ENCODE data around the gene SLC25A1.

Gene SLC25A1

DNA sequence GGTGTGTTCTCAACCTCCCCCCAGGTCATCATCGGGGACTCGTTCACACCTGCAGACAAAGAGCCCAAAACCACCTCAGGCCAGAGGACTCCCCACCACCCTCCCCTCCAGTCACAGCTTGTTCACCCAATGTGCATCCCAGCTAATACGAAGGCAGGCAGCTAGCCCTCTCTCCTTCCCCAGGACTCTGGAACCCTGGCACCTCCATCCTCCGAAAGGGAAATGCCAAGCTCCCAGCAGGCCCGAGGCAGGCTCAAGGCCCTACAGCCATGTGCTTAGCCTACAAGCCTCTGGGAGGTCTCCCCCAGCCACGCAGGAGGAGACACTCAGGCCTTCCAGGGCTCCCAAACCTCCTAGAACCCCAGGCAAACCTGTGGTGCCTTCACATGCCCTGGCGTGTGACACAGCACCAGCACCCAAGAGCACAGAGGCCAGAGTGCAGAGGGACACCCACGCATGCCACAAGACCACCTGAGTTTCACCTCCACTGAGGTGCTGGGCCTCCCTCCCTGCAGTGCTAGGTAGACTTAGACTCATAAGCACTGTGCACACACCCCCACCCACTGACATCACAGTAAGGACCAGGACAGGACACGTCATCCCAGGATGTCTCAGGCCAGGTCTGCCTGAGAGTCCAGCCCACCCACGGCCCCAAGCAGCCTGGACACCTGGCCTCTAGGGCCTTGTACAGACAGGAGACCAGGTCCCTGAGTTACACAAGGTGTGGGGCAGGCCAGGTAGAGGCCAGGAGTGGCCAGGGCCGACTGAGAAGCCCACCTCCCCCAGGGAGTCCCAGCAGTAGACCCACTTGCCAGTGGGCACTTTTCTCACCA is 40.9 kb downstream of the SLC25A1 start:
- no peak for DNase-seq (ENCODE audit: low read depth)

DNA sequence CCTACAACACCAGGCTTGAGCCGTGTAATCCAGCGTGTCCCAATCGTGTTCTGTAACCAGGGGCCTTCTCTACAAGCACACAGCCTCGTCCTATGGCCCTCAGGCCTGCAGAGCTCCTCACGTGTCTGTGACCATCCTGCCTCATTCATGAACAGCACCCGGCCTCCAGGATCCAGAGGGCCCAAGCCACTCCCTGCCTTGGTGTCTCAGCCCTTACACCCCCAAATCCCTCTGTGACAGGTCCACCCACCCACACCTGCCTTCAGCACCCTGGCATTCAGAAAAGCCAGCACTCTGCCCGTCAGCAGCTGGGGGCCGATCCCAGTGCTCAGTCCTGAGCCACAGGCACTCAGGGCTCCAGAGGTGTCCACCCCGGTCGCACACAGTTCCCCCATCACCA is 41.6 kb downstream of the SLC25A1 start:
- no peak for DNase-seq (ENCODE audit: low read depth)

DNA sequence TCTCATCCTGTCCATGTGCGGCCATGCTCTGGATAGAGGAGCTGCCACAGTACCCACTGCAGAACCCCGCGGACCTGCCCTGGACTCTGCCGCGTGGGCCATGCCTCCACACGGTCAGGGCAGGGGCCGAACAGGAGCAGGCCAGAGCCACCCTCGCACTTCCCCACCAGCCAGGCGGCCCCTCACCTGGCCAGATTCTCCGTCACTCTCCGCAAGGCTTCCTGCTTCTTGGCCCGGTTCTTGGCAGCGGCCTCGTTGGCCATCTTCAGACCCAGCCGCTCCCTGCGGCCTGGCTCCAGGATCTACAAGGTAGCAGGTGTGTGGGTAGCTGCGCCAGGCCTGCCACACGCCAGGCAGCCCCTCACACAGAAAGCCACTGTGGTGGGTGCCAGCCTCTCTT is 43.7 kb downstream of the SLC25A1 start:
- DNase-seq (ENCODE audit: low read depth) = no peak

DNA sequence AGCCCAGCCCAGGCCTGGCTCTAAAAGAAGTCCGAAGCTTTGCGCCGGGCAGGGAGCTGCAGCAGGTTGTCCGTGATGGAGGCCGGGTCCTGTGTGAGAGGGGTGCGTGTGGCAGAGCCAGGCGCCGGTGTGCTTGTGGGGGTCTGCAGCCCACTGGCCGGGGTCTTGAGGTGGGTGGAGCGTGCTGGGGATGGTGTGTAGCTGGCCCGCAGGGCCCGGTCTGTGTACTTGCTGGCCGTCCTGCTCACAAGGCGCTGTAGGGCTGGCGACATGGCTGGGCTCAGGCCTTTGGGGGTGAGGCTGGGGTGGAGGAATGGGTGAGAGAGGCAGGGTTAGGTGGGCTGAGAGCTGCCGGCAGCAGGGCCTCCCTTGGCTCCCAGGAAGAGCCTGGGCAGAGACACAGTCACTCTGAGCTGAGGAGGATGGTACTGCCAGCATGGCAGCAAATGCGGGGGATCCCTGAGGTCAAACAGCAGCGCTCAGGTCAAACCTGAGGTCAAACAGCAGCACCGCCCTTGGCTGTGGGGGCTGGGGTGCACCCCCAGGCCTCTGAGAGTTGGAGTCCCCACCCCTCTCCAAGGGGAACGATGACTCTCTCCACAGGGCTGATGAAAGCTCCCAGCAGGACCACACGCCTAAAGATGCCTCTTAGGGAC is 44.2 kb downstream of the SLC25A1 start:
- DNase-seq (ENCODE audit: low read depth) = no peak

DNA sequence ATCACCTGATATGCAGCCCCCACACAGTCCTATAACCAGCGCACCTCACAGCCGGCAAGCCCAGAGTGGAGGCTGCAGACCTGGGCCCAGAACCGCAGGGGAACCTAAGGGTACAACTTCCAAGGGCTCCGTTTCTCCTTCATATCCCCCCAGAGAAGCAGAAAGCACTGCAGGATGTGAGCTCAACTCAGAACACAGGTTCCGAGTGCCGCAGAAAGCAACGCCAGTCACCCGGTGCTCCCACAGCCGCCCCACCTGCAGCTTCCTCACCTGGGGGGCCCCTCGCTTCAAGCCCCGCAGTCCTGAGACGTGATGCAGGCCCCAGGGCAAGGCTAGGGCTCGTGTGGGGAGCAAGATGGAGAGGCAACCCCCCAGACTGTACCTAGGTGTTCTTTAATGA is 45.0 kb downstream of the SLC25A1 start:
- DNase-seq (ENCODE audit: low read depth) = no peak

DNA sequence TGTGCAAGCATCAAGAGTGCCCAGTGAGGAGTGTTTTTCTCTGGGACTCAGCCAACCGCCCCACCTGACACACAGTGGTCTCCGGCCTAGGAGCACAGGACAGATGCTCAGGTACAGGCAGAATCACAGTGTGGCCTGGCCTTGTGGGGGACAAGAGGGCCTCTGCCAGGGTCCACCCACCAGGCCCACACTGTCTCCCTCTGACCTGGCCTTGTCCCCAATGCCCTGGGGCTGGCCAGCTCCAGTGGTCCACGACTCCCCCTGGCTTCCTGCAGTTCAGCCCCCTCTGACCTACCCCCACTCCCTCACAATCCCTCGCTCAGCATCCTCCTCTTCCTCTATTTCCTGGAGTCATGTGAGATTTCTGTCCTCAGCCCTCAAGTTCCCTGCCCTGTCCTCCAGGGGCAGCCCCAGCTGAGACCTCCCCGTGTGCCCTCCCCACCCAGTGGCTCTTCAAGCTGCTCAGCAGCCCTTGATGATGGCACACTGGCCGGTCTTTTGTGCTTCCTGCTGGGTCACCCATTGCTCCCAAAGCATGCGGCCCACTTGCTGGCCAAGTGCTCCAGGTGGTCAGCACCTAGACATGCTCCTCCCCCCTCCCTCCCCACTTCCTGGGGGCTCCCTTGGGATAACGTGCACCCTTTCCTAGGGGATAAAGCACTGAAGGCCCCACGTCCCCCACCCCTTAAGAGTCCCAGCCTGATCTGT is 45.7 kb downstream of the SLC25A1 start:
- no peak for DNase-seq (ENCODE audit: low read depth)

DNA sequence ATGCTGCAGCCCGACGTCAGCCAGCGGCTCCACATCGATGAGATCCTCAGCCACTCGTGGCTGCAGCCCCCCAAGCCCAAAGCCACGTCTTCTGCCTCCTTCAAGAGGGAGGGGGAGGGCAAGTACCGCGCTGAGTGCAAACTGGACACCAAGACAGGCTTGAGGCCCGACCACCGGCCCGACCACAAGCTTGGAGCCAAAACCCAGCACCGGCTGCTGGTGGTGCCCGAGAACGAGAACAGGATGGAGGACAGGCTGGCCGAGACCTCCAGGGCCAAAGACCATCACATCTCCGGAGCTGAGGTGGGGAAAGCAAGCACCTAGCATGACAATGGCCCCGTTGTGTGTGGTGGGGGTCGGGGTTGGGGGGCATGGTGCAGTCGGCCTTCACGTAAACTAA is 46.4 kb downstream of the SLC25A1 start:
- DNase-seq (ENCODE audit: low read depth) = no peak

DNA sequence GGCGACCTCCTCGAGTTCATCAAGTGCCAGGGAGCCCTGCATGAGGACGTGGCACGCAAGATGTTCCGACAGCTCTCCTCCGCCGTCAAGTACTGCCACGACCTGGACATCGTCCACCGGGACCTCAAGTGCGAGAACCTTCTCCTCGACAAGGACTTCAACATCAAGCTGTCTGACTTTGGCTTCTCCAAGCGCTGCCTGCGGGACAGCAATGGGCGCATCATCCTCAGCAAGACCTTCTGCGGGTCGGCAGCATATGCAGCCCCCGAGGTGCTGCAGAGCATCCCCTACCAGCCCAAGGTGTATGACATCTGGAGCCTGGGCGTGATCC is 46.9 kb downstream of the SLC25A1 start:
- no peak for DNase-seq (ENCODE audit: low read depth)

DNA sequence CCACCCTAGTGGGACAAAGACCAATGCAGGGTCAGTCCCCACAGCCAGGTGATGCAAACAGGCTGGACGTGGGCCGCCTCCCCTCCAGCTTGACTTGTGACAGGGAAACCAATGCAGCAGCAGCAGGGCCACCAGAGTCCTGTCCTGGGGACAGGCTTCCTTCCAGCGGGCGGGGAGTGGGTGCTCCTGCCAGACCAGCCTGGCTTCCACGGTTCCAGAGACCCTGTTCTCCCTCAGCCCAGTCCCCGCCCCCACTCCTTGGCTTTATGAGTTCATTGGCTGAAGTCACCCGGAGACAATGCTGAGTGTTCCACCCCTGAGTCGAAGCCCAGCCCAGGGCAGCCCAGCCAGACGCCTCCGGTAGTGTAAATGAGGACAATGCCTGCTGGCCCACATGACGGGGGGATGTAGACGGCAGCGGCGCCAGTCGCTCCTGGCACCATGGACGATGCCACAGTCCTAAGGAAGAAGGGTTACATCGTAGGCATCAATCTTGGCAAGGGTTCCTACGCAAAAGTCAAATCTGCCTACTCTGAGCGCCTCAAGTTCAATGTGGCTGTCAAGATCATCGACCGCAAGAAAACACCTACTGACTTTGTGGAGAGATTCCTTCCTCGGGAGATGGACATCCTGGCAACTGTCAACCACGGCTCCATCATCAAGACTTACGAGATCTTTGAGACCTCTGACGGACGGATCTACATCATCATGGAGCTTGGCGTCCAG is 47.4 kb downstream of the SLC25A1 start, which contains the start of gene TSSK2:
TSS of gene TSSK2 (plus strand) at position 350 of the 726 bp plus-strand sequence. CDS start at position 442, 92 bp downstream.
- no peak for DNase-seq (ENCODE audit: low read depth)

DNA sequence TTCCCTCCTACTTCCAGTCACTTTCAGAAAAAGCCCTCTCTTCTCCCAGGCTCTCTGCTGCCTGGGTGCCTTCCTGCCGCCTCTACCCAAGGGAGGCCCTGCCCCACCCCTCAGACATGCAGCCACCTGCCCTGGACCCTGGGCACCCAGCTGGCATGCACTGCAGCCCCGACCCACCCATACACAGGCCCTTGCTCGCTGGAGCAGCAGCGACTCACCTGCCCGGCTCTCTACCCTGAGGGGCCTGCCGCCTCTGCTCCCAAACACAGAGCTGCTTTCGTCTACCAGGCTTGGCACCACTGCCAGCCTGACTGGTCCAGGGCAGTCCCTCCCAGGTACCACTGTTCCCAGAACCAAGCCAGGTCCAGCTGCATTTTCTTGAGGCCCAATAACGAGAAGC is 48.7 kb downstream of the SLC25A1 start:
- no peak for DNase-seq (ENCODE audit: low read depth)

DNA sequence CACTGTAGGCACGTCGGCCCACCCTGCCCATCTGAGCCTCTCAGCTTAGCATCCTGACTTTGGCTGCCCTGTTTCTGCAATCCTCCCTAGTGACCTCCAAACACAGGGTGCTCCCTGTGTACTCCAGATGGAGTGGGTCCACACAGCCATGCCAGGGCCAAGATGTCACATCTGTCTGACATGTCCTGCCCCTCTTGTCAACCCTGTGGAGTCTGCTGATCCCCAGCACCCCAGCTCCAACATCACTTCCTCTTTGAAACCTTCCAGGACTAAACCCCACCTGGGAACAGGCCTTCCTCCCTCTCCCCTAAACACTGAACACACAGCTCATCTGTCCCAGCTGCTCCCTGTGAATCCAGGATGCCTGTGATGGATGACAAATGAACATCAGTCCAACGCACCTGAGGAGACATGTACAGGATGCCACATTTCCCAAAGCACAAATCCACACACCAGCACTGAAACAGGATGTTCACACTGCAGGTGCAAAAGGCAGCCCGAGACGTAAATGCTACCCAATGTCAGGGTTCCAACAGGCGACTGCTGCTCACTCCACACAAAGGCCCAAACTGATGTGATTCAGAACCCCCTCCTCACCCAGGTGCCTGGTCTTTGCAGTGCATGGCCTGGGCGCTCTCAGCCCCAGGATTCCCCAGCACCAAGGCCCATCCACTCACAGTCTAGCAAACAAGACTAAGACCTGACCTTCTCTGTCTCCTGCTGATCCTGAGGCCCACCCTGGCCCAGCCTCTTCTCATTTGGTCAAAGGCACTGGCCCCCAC is 49.4 kb downstream of the SLC25A1 start:
- DNase-seq (ENCODE audit: low read depth) = no peak

DNA sequence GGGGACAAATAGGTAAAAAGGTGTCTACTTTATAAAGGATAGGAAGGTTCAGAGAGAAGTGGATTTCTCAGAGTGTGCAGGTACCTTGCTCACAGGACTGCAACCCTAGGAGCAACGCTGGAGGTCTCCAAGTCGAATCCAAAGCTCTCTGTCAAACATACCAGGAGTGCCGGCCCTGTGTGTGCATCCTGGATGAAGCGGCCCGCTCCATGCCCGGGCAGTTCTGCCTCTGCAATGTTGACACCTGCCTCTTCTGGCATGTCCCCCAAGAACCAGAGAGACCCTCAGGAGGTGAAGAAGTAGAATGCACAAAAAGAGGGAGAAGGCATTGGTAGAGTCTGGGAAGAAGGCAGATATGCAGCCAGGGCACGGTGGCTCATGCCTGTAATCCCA is 50.5 kb downstream of the SLC25A1 start:
- no peak for DNase-seq (ENCODE audit: low read depth)

DNA sequence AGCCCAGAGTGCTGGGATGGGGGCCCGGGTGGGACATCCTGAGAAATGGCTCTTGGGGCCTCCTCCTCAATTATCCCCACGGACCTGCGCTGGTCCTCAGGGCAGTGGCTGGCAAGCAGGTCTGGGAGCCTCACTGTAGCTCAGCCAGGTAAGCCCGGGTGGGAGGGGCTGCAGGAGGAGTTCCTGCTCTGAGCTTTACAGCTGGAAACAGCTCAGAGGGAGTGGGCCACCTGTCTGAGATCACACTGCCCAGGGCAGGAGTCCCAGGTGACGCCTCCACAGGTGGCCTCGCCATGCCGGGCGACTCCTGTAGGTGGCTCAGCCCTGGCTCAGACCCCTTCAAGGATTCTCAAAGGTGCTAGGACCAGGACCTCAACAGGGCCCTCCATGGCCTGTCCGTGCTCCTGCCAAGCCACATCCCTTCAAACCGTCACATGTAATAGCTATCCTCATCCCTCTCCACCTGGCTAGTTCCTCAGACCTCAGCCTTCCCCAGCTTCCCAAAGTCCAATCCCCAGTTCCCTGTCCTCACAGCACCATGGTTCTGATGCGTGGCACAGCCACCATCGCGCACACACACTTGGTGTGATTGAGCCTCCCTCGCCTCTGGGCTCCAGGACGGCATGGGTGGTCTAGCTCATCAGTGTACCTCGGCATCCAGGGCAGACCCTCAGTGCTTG is 51.1 kb downstream of the SLC25A1 start:
- no peak for DNase-seq (ENCODE audit: low read depth)

DNA sequence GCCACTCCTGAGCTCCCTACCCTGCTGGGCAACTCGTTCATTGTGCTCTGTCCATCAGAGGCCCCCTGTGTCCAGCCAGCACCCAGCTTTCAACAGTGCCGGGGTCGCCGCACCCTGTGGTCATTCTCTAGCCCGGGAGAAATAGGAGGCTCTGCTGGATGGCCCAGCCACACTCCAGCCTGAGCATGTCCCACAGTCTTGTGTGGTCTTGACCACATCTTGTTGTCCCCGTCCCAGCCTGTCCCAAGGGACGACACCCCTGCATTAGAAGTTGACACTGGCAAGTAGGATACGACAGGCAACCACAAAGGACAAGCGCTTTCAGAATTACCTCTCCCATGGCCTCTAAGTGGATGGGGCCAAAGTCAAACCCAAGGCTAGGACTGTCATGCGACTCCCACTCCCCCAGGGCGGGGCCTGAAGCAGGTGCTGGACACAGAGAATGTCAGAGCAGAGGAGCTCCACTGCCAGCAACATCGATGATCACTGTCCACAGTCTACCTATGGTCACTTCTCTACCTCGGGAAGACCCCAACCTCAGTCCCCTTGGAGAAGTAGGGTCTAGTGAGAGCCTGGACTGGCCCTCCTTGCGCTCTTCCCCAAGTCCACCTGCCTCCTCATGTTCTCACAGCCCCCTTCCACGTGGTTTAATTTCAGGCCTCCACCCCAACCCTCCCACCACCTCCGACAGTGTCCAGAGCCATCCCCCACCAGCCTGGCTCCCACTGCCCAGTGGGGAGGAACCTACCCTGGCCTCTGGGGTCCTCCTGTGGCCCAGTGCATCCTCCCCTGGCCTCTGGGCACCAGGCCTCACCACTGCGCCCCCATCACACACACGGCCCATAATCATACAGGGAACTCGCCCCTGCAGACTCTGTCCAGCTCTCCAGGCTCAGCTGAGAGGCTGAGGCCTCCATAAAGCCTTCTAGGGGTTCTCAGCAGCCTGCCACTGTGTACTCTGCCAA is 51.9 kb downstream of the SLC25A1 start:
- no peak for DNase-seq (ENCODE audit: low read depth)

Measured in activated T-cell treated with anti-CD3 and anti-CD28 coated beads for 48 hours (primary cell).